ENCODE results near the gene EHMT2.

Gene EHMT2

DNA sequence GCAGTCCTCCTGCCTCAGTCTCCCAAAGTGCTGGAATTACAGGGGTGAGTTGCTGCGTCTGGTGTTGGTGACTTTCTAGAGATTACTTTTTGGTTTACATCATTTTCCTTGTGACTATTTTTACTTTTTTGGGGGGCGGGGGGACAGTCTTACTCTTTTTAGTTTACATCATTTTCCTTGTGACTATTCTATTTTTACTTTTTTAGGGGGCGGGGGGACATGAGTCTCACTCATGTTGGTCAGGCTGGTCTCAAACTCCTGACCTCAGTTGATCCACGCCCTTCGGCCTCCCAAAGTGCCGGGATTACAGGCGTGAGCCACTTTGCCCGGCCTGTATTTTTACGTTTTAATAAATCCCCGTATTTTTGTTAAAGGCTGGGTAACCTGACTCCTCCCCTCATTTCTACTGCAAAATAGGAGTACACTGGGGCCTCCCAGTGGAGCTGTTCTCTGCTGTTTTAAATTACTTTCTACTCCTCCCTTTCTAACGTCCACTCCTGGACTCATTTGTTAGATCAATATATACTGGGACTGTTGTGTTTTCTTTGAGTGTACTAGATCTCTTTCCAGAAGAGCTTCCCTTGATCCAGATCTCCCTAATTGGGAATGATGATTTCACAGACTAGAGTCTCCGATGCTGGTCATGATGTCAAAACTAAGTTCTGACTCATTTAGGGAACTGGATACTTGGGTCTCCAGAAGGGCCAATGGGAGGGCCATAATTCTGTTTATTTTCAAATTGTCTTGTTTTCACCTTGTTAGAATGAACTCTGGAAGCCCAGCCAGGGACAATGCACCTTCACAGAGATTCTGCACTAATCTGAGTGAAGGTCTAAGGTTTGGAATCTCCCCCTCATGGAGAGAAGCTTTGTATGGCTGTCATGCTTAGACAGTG, 60.8 kb downstream of the EHMT2 start:
- no peak for DNase-seq

DNA sequence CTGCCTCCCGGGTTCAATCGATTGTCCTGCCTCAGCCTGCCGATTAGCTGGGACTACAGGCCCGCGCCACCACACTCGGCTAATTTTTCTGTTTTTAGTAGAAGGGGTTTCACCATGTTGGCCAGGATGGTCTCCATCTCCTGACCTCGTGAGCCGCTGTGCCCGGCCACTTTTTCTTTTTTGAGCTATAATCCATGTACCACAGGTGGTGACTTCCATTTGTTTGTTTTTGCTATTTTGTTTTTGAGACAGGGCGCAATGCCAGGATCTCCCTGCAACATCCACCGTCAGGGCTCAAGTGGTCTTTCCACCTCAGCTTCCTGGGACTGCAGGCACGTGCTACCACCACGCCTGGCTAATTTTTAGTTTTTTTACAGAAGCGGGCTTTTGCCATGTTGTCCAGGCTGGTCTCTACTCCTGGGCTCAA, 61.4 kb downstream of the EHMT2 start:
- no peak for DNase-seq

DNA sequence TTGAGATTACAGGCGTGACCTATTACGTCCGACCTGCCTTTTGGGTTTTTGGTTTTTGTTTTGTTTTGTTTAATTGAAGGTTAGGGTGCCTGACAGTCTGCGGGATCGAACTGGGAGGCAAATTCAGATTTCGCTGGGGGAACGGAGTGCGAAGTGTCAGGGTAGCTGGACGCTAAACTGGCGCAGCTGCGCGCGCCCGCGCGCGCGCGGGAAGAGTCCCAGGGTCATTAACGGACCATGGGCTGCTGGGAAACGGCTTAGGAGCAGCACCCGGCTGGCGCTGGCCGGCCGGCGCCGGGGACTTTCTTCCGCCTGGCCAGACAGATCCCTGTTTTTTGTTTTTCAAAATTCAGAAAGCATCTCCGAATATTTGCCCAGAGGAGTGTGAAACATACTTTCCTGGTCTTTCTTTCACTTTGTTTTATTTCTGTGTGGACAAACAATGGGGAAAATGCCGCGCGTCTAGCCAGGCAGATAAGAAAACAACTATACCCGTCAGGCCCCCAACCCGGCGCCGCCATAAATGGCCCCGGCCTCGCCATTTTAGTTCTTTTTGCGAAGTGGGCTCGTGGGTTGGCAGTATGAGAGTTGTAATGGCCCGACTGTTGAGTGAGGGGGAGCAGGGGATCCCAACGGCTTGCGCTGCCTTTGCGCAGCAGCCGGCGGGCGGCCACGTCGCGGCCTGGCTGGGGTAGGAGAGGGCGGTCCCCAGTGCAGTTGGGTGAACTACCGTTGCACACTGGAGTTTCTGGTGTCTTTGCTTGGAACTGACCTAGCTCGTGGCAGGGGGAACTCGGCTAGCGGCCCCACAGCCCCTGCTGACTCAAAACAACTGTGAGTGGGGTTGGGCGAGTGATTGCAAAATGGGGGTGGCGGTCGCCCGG, 62.9 kb downstream of the EHMT2 start:
- peak; percentile 84 for DNase-seq

DNA sequence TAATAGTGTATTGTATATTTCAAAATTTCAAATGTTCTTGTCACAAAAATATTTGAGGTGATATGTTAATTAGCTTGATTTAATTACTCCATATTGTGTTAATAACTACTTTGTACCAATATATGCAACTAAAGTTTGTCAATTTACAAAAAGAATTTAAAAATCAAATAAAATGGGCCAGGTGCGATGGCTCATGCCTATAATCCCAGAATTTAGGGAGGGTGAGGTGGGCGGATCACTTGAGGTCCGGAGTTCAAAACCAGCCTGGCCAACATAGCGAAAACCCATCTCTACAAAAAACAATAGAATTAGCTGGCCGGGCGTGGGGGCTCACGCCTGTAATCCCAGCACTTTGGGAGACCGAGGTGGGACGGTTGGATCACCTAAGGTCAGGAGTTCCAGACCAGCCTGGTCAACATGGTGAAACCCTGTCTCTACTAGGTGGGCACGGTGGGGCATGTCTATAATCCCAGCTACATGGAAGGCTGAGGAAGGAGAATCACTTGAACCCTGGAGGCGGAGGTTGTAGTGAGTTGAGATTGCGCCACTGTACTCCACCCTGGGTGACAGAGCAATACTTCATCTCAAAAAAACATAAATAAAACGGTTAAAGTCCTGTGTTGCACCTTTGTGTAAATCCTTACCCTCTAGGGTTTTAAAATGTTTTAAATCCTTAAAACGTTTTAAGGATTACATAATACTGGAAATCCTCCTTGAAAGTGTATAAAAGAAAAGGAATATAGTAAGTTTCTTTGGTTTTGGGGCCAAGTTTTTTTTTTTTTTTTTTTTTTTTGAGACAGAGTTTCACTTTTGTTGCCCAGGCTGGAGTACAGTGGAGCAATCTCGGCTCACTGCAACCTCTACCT, 65.9 kb downstream of the EHMT2 start:
- DNase-seq = no peak

DNA sequence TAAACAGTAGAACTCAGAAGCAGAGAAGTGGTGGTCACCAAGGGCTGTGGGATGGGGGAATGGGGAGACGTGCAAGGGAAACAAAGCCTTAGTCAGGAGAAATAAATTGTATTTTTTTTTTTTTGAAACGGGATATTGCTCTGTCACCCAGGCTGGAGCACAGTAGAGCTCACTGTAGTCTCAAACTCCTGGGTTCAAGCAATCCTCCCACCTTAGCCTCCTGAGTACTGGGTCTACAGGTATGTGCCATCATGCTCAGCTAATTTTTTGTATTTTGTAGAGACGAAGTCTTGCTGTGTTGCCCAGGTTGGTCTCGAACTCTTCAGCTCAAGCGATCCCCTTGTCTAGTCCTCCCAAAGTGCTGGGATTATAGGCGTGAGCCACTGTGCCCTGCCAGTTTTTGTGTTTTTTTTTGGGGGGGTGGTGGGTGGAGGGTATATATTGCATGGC, 66.6 kb downstream of the EHMT2 start:
- DNase-seq = no peak

Data from fibroblast of skin of right quadriceps (primary cell).